HG03460 (cell line): Measurements from ENCODE around the gene CNPY4.

Experiments
- ATAC-seq: cut with Tn5 transposase; IDR thresholded peaks from one replicate; pipeline ENCODE4 v1.9.1; 2021; ENCODE audit not compliant: unreplicated experiment

Gene CNPY4

DNA sequence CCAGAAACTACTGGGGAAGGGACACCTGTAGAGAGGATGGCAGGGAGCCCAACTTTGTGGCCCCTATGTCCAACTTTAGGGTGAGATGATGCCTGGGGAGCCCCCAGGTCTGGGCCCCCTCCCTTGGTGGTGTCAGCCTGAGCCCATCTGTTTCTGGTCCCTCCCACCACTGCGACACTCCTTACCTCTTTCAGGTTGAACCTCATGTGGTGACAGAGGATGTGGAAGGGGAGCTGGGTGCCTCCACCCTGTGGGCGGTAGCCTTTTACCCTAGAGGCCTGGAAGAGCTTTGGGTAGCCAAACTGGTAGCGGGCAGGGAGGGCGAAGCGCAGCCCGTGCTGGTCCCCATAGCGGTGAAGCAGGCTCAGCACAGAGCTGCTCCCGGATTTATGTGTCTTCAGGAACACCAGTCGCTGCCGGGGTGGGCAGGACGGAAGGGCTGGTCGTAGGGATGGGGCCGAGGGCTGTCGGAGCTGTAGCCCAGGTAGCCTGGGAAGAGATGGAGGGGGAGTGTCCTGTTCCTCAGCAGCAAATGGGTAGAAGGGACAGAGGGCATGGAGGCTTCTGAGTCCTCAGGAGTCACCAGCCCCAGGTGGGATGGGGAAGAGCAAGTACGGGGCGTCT, 47.0 kb downstream of the CNPY4 start:
- ATAC-seq = no peak

DNA sequence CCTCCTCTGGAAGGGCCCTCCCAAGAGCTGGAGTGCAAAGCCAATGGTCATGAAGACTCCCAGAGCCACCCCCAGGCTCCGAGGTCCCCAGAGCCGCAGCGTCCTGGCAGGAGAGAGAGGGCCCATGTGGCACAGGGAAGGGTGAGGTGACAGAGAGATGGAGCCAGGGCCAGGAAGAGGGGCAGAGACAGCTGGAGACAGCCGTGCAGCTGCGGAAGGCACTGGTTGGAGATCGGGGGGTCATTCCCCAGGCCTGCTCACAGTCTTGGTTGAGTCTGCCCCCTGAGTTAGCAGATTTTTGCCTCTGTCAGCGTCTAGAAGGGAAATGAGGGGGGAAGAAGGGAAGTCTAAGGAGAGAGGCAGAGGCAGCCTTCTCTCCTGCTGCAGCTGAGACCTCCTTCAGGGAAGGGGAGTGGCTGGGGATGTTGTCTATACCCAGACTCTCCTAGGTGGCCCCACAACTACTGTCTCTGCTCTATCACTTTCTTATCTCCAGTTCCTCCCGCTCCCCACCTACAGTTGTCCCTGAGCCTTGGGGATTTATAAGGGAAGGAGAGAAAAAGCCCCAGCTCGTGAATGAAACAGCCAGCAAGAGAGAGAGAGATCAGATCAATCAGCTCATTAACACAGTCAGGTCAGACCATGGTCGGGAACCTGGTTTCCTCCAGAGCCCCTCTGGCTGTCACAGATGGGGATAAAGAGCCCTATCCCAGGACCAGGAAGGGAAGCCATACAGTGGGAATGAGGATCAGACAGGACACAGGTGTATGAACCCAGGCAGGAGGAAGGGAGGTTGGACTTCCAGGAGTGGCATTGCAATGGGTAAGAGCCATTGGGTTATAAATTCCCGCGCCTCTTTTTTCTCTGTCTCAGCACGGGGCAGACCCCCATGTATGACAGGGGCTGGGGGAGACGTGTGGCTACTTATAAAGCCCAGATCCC, 47.8 kb downstream of the CNPY4 start:
- no peak for ATAC-seq

DNA sequence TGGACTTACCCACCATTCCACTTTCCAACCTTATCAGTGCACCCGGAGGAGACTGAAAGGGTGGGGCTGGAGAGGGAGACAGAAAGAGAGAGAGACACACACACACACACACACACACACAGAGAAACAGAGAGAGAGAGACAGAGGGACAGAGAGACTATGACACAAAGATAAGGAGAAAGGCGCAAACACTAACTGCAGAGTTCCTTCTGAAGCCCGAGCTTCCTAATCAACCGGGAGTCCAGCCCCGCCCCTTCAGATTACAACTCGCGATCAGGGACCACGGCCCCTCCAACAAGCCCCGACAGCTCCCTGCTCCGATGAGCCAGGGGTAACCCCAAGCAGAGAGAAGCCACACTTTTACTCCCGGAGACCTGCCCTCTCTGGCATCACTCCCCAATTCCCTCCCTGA, 48.5 kb downstream of the CNPY4 start:
- ATAC-seq = no peak

DNA sequence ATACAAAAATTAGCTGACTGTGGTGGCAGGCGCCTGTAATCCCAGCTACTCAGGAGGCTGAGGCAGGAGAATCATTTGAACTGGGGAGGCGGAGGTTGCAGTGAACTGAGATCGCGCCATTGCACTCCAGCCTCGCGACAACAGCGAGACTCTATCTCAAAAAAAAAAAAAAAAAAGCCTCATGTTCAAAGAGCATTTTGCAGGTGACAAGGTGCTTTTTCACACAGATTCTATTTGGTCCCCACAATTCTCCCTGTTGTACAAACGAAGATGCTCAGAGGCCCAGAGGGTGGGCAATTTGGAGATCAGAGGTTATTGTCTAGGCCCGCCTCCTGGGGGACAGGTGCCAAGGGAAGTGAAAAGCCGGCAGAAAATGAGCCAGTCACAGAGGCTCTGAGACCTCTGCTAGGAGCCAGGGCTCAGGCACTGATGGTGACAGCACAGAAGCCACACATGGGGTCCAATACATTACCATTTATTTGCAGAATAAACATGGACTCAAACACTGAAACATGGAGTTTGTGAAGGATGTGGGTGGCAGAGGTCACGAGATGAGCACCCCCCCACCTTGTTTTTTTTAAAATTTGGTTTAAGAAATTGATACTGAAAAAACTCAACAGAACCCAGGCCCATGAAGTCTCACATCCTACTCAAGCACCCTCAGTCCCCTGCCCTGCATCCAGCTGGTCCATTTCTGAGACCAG, 49.9 kb downstream of the CNPY4 start:
- ATAC-seq = no peak

DNA sequence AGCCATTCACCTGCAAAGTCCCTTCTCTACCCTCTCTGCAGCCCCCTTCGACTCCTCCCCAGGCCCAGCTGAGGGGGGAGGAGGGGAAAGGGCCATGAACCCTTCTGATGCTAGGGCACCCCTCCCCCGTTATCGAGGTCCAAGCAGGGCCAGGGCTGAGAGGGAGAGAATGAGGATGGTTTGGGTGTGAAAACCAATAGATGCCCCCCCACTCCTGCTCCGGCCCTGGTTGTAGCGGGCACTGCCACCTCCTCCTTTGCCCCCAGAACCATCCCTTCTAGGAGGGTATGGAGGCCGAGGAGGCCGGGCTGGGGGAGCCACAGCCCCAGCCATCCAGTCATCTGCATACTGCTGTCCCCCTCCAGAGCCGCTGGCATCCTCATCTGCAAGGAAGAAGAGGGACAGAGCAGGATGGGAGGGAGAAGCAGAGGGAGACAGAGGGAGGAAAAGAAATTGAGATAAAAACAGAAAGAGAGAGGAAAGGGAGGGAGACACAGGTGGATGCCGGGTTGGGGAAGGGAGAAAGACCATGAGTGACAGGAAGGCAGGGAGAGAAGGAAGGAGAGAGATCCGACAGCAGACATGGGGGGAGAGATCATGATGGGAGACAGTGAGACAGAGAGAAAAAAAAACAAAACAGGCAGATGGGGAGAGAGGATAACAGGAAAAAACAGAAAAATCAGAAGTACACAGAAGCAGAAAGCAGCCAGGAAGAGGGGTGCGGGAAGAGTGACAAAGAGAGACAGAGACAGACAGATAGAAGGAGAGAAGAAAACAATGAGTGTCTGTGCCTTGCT, 50.9 kb downstream of the CNPY4 start:
- no peak for ATAC-seq

DNA sequence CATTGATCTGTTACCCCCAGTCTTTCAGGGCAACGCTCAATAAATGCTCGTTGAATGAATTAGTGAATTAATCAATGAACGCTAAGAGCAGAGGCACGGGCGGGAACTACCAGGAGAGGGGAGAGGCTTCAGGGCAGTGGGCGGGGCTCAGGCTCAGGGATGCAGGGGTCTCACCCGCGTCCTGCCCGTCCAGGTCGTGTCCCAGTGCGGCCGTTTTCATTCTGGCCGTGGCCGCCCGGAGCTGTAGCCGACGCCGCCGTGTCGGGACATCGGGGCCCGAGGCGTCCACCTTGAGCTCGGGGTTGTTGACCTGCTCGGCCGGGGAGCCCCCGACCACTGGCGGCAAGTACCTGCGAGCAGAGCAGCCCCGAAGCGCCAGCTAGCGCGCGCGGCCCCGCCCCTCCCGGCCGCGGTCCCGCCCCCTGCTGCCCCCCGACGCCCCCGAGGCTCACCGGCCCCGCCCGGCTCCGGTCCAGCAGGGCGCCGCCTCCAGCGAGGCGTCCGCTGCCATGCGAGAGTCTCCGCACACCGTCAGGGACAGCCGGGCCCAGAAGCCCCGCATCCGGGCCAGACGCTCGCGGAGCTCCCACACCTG, 51.8 kb downstream of the CNPY4 start:
- no peak for ATAC-seq

DNA sequence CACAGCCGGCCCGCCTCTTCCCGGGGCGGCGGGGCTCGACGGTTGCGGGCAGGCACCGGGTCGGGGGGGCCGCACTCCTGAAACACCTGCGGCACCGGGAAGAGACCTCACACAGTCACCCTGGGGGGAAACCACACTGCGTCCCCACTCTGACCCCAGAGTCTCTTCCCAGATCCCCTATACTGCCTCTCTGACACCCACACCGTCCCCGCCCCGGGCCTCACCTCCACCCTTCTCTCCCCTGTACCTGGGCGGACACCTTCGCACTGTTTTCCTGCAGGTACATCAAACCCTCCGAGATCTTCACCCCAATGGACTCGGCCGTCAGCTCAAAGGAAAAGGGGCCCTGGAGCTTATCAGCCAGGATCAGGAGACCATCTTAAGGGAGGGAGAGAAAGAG, 52.4 kb downstream of the CNPY4 start:
- no peak for ATAC-seq

DNA sequence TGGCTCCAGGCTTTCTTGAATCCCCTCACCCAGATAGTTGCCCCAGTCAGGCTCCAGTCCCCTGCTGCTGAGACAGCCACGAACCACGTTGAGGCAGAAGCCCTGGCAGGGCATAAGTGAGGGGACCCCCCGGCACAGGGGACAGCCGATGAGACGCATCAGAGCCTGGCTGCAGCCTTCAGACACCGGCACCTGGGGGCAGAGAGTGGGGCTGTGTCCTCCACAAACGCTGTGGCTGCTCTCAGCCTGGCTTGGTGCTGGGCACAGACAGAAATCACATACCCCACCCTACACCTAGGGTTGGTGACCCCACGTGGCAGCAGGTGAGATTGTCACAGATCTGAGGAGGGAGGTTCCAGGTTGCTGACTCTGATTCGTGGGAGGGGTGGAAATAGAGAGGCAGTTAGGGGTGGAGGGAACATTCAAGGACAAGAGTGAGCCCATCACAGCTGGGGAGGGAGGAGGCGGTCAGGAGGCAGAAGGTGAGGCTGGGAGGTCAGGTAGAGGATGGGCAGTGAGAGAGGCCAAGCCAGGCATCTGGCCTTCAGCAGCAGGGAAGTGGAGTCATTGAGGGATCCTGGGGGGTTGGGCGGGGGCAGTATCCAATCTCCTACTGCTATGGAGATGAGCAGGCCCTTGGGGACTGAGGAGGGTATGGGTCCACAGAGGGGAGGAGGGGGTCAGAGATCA, 54.5 kb downstream of the CNPY4 start:
- no peak for ATAC-seq

DNA sequence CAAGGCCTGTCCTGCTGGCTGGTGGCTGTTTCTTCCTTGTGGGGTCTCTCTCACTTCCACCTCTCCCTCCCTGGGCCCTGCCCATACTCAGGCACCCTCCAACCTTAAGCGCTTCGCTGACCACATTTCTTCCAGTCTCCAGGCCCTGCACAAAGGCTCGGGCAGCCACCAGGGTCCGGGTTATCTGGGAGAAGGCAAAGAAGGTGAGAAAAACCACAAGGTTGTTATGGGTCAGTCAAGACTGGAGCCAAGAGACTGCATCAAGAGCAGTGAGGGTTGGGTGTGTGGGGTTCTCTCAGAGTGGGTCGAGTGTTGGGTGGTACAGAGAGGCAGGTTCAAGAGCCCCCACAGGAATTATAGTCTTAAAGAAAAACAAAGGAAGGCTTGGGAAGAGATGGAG, 55.1 kb downstream of the CNPY4 start:
- ATAC-seq = no peak
